SK-N-SH (cell line): ENCODE data around the gene GSG1L. TPM values are rescaled to one million over a fixed set of nuclear protein-coding genes. Genes with fewer than 3 reads are reported as not detected.

Source experiments
- CTCF ChIA-PET: fragments of 300-600, 350-600 bp; formaldehyde crosslinking; extraction: SDS; loops from one replicate; lab custom pipeline; 2021; lab: Yijun Ruan, JAX
- POLR2A ChIA-PET: fragments of 350-600 bp; sonication (Branson Sonifier 250); formaldehyde crosslinking; extraction: SDS; loops from one replicate; lab custom pipeline; 2020; ENCODE audit warnings: antibody characterized with exemption, inconsistent platforms; lab: Yijun Ruan, JAX
- DNase-seq: peaks from one replicate; pipeline ENCODE4 v3.0.0; 2012
- H2AFZ ChIP-seq: fragments of 200-600 bp; sonication (generic); 2 replicates; pipeline ENCODE4 v1.8.1; 2016; ENCODE audit warnings: antibody characterized with exemption, mild to moderate bottlenecking, low read depth
- H3F3A ChIP-seq: fragments of 200-600 bp; sonication (generic); replicated peaks from 2 replicates; pipeline ENCODE3; 2016; ENCODE audit warnings: antibody characterized with exemption, mild to moderate bottlenecking; ENCODE audit not compliant: insufficient read depth
- H3K27ac ChIP-seq, 2 experiments: fragments of 200-500 bp in 1 of 2; fragments of 200-600 bp in 1 of 2; sonication (Bioruptor generic) in 1 of 2; sonication (generic), shearing (Covaris generic) in 1 of 2; 2 replicates each; pipeline versions ENCODE4 v1.5.1 to v1.6.1; 2014 to 2016; ENCODE audit warnings: low read depth in 2 of 2, inconsistent platforms in 1 of 2, low read length in 1 of 2, mild to moderate bottlenecking in 1 of 2, mixed read lengths in 1 of 2
- H3K27me3 ChIP-seq: fragments of 200-600 bp; sonication (generic), shearing (Covaris generic); 2 replicates; pipeline ENCODE4 v1.6.1; 2016; ENCODE audit warnings: mixed run types; ENCODE audit not compliant: insufficient read depth
- H3K36me3 ChIP-seq, 2 experiments: fragments of 200-500 bp in 1 of 2; fragments of 200-600 bp in 1 of 2; sonication (Bioruptor generic) in 1 of 2; sonication (generic) in 1 of 2; replicated peaks in 1 of 2; 2 replicates each; pipeline versions ENCODE3 to v1.5.1; 2014 to 2016; ENCODE audit warnings: low read length in 1 of 2, mild to moderate bottlenecking in 1 of 2; ENCODE audit not compliant: insufficient read depth in 2 of 2, control insufficient read depth in 1 of 2
- H3K4me1 ChIP-seq, 2 experiments: fragments of 200-500 bp in 1 of 2; fragments of 200-600 bp in 1 of 2; sonication (Bioruptor generic) in 1 of 2; sonication (generic), shearing (Covaris generic) in 1 of 2; 2 replicates each; pipeline versions ENCODE4 v1.5.1 to v1.6.1; 2014 to 2016; ENCODE audit warnings: low read depth in 1 of 2, low read length in 1 of 2, mixed run types in 1 of 2; ENCODE audit not compliant: insufficient read depth in 2 of 2, control insufficient read depth in 1 of 2
- H3K4me2 ChIP-seq: fragments of 200-600 bp; sonication (generic), shearing (Covaris generic); 2 replicates; pipeline ENCODE4 v1.6.1; 2017; ENCODE audit warnings: mixed run types
- H3K4me3 ChIP-seq, 2 experiments: fragments of 200-500 bp in 1 of 2; fragments of 200-600 bp in 1 of 2; sonication (Bioruptor generic) in 1 of 2; sonication (generic), shearing (Covaris generic) in 1 of 2; 2 replicates each; pipeline versions ENCODE4 v1.5.1 to v1.8.1; 2014 to 2016; ENCODE audit warnings: low read depth in 2 of 2, inconsistent platforms in 1 of 2, low read length in 1 of 2, mild to moderate bottlenecking in 1 of 2, mixed read lengths in 1 of 2, moderate library complexity in 1 of 2
- H3K79me2 ChIP-seq: fragments of 200-600 bp; sonication (generic); 2 replicates; pipeline ENCODE4 v1.8.1; 2017; ENCODE audit warnings: mild to moderate bottlenecking; ENCODE audit not compliant: insufficient read depth
- H3K9ac ChIP-seq: fragments of 200-600 bp; sonication (generic); 2 replicates; pipeline ENCODE4 v1.6.1; 2017; ENCODE audit warnings: mixed run types
- H3K9me2 ChIP-seq: fragments of 200-600 bp; sonication (generic); 2 replicates; pipeline ENCODE4 v1.6.1; 2017; ENCODE audit warnings: mixed run types
- H3K9me3 ChIP-seq: fragments of 200-600 bp; sonication (generic); 2 replicates; pipeline ENCODE4 v1.6.1; 2017; ENCODE audit warnings: mixed run types, mild to moderate bottlenecking, moderate library complexity
- H4K20me1 ChIP-seq: fragments of 200-600 bp; sonication (generic); 2 replicates; pipeline ENCODE4 v1.6.1; 2017; ENCODE audit warnings: mild to moderate bottlenecking, mixed run types; ENCODE audit not compliant: insufficient read depth
- ELF1 ChIP-seq: IDR thresholded peaks from 2 replicates; pipeline ENCODE4 v1.4.0; 2012
- EZH2phosphoT487 ChIP-seq: fragments of 200-600 bp; sonication (generic); IDR thresholded peaks from 2 replicates; pipeline ENCODE4 v1.6.1; 2017; ENCODE audit warnings: low read depth, mixed run types, mild to moderate bottlenecking, antibody characterized with exemption, moderate library complexity, borderline replicate concordance
- MXI1 ChIP-seq: IDR thresholded peaks from 2 replicates; pipeline ENCODE4 v1.6.1; 2012; ENCODE audit warnings: mild to moderate bottlenecking, low read depth, low read length, improper control_type of control experiment
- POLR2AphosphoS5 ChIP-seq: IDR thresholded peaks from 2 replicates; pipeline ENCODE4 v1.6.1; 2012; ENCODE audit warnings: low read depth, low read length
- RAD21 ChIP-seq: IDR thresholded peaks from 2 replicates; pipeline ENCODE4 v1.6.1; 2012; ENCODE audit warnings: mild to moderate bottlenecking, low read length
- RCOR1 ChIP-seq: fragments of 150-350 bp; IDR thresholded peaks from 2 replicates; pipeline ENCODE4 v1.6.1; 2017; ENCODE audit warnings: antibody characterized with exemption, low read length
- RXRA ChIP-seq: IDR thresholded peaks from 2 replicates; pipeline ENCODE4 v1.4.0; 2012; ENCODE audit warnings: low read depth, mild to moderate bottlenecking, borderline replicate concordance
- SMC3 ChIP-seq: IDR thresholded peaks from 2 replicates; pipeline ENCODE4 v1.6.1; 2012; ENCODE audit warnings: low read depth, low read length, improper control_type of control experiment
- TCF12 ChIP-seq: IDR thresholded peaks from 2 replicates; pipeline ENCODE4 v1.4.0; 2012
- TEAD4 ChIP-seq: IDR thresholded peaks from 2 replicates; pipeline ENCODE4 v1.4.0; 2012; ENCODE audit warnings: mild to moderate bottlenecking, borderline replicate concordance; ENCODE audit not compliant: insufficient read depth
- YY1 ChIP-seq: IDR thresholded peaks from 2 replicates; pipeline ENCODE4 v1.4.0; 2012; ENCODE audit warnings: low read depth, mild to moderate bottlenecking
- WGBS: methylation state at CpG from one replicate; pipeline ENCODE4 v1.1.6; 2017; ENCODE audit warnings: low lambda C conversion rate; 5-methylcytosine and 5-hydroxymethylcytosine counted together
- polyA plus RNA-seq, 3 experiments: library from polyadenylated mRNA; depleted of rRNA; stranded (reverse); fragments of >200 nt; gene quantifications; 2 replicates each; pipeline ENCODE4 v1.2.3, GENCODE V29; 2012
- TF ChIP-seq, protein P1 (sequence below): IDR thresholded peaks from 2 replicates; pipeline ENCODE4 v1.4.0; 2012; ENCODE audit warnings: low read depth
- TF ChIP-seq, protein P2 (sequence below): fragments of 150-350 bp; IDR thresholded peaks from 2 replicates; pipeline ENCODE4 v1.6.1; 2017; ENCODE audit warnings: antibody characterized with exemption, low read length, low read depth, borderline replicate concordance
- TF ChIP-seq, protein P3 (sequence below): IDR thresholded peaks from 2 replicates; pipeline ENCODE4 v1.4.0; 2012; ENCODE audit warnings: low read depth, borderline replicate concordance
- TF ChIP-seq, protein P4 (sequence below): fragments of 150-350 bp; IDR thresholded peaks from 2 replicates; pipeline ENCODE4 v1.6.1; 2016; ENCODE audit warnings: mild to moderate bottlenecking, low read depth, low read length
- TF ChIP-seq, protein P5 (sequence below): fragments of 200-600 bp; sonication (generic); IDR thresholded peaks from 2 replicates; pipeline ENCODE4 v1.6.1; 2017; ENCODE audit warnings: antibody characterized with exemption, mild to moderate bottlenecking, moderate library complexity
- TF ChIP-seq, protein P6 (sequence below): IDR thresholded peaks from 2 replicates; pipeline ENCODE4 v1.6.1; 2012; ENCODE audit warnings: mild to moderate bottlenecking, low read depth, low read length, moderate library complexity

Gene GSG1L
- polyA plus RNA-seq, 1 of the 3 experiments (the other 2 are of a cell fraction) = not detected

DNA sequence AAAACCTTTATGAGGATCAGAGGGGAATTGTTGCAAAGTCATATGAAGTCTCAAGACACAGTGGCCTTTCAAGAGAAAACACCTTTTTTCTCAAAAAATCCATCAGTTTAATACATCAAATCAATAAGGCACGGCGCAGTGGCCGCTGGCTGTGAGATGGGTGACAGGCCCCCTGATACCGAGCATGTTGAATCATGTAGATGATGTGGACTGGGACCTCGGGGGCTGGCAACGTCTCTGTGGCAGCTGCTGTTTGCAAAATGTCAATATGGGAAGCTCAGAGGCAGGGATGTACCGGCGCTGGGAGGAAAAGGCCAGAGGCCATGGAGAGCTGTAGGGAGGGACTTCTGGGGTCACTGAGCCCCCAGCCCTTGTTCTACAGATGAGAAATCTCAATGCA, 169.1 kb downstream of the GSG1L start:
- no peaks in the 10 kb centered on the region for H3K36me3 ChIP-seq
- DNase-seq = no peak
- no peak overlapping the region for H3K27ac ChIP-seq
- no peak overlapping the region for H2AFZ ChIP-seq
- H3K4me1 ChIP-seq = no peaks in the 10 kb centered on the region
- no peak overlapping the region for H3K4me3 ChIP-seq
- H3K27me3 ChIP-seq = no peaks in the 10 kb centered on the region; the same call in 1 of the 2 replicates
- no peaks in the 10 kb centered on the region for H3K9me3 ChIP-seq
- TF ChIP-seq RXRA = no peak
- TF ChIP-seq, protein P1, sequence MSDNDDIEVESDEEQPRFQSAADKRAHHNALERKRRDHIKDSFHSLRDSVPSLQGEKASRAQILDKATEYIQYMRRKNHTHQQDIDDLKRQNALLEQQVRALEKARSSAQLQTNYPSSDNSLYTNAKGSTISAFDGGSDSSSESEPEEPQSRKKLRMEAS = no peak
- TF ChIP-seq SMC3 = no peak
- no peak for TF ChIP-seq RAD21
- TF ChIP-seq POLR2AphosphoS5 = no peak
- no peak for TF ChIP-seq TEAD4
- no peak for TF ChIP-seq RCOR1
- no peak for TF ChIP-seq EZH2phosphoT487
- ChIA-PET CTCF (interaction anchor here (0.6 to 2.0 kb wide), 4 partner anchors 13 to 29 kb away, joined by 3 to 5 read pairs (median 4); no protein-coding TSS in a partner anchor), POLR2A (no interaction called here)
- H3K9me2 ChIP-seq = no peaks in the 10 kb centered on the region
- H3K79me2 ChIP-seq = no peaks in the 10 kb centered on the region
- H4K20me1 ChIP-seq = no peaks in the 10 kb centered on the region
- 64% methylated on average over 4 of the region's 8 CpGs for WGBS
- H3F3A ChIP-seq = no peaks in the 10 kb centered on the region
- no peak overlapping the region for H3K9ac ChIP-seq
- no peak overlapping the region for H3K4me2 ChIP-seq

DNA sequence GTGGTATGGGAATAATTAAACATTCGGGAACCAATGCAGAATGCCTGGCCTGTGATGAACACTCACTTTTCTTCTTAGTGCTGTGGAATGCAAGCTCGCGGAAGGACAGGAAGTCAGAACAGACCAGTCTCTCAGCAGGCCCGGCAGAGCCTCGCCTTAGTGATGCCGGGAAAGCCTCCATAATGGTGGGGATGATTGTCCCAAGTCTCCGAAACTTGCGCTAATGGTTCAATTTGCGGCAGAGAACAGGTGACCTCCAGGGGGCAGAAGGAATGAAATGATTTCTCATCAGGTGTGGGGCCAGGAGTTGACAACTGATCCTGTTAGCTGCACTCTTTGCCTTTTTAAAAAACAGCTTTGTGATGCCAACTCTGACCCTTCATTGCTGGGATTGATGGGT, 170.6 kb downstream of the GSG1L start:
- H3K9me3 ChIP-seq = no peaks in the 10 kb centered on the region
- H3K27ac ChIP-seq = no peak overlapping the region
- no peak overlapping the region for H3K9ac ChIP-seq
- H3K4me1 ChIP-seq = no peaks in the 10 kb centered on the region
- TF ChIP-seq, protein P2, sequence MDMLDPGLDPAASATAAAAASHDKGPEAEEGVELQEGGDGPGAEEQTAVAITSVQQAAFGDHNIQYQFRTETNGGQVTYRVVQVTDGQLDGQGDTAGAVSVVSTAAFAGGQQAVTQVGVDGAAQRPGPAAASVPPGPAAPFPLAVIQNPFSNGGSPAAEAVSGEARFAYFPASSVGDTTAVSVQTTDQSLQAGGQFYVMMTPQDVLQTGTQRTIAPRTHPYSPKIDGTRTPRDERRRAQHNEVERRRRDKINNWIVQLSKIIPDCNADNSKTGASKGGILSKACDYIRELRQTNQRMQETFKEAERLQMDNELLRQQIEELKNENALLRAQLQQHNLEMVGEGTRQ = no peak
- no peak for TF ChIP-seq YY1
- TF ChIP-seq MXI1 = no peak
- TF ChIP-seq, protein P3, sequence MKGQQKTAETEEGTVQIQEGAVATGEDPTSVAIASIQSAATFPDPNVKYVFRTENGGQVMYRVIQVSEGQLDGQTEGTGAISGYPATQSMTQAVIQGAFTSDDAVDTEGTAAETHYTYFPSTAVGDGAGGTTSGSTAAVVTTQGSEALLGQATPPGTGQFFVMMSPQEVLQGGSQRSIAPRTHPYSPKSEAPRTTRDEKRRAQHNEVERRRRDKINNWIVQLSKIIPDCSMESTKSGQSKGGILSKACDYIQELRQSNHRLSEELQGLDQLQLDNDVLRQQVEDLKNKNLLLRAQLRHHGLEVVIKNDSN = no peak
- TF ChIP-seq, protein P4, sequence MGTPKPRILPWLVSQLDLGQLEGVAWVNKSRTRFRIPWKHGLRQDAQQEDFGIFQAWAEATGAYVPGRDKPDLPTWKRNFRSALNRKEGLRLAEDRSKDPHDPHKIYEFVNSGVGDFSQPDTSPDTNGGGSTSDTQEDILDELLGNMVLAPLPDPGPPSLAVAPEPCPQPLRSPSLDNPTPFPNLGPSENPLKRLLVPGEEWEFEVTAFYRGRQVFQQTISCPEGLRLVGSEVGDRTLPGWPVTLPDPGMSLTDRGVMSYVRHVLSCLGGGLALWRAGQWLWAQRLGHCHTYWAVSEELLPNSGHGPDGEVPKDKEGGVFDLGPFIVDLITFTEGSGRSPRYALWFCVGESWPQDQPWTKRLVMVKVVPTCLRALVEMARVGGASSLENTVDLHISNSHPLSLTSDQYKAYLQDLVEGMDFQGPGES = no peak
- TF ChIP-seq, protein P5, sequence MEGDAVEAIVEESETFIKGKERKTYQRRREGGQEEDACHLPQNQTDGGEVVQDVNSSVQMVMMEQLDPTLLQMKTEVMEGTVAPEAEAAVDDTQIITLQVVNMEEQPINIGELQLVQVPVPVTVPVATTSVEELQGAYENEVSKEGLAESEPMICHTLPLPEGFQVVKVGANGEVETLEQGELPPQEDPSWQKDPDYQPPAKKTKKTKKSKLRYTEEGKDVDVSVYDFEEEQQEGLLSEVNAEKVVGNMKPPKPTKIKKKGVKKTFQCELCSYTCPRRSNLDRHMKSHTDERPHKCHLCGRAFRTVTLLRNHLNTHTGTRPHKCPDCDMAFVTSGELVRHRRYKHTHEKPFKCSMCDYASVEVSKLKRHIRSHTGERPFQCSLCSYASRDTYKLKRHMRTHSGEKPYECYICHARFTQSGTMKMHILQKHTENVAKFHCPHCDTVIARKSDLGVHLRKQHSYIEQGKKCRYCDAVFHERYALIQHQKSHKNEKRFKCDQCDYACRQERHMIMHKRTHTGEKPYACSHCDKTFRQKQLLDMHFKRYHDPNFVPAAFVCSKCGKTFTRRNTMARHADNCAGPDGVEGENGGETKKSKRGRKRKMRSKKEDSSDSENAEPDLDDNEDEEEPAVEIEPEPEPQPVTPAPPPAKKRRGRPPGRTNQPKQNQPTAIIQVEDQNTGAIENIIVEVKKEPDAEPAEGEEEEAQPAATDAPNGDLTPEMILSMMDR = no peak
- TF ChIP-seq ELF1 = no peak
- TF ChIP-seq TCF12 = no peak
- TF ChIP-seq, protein P6, sequence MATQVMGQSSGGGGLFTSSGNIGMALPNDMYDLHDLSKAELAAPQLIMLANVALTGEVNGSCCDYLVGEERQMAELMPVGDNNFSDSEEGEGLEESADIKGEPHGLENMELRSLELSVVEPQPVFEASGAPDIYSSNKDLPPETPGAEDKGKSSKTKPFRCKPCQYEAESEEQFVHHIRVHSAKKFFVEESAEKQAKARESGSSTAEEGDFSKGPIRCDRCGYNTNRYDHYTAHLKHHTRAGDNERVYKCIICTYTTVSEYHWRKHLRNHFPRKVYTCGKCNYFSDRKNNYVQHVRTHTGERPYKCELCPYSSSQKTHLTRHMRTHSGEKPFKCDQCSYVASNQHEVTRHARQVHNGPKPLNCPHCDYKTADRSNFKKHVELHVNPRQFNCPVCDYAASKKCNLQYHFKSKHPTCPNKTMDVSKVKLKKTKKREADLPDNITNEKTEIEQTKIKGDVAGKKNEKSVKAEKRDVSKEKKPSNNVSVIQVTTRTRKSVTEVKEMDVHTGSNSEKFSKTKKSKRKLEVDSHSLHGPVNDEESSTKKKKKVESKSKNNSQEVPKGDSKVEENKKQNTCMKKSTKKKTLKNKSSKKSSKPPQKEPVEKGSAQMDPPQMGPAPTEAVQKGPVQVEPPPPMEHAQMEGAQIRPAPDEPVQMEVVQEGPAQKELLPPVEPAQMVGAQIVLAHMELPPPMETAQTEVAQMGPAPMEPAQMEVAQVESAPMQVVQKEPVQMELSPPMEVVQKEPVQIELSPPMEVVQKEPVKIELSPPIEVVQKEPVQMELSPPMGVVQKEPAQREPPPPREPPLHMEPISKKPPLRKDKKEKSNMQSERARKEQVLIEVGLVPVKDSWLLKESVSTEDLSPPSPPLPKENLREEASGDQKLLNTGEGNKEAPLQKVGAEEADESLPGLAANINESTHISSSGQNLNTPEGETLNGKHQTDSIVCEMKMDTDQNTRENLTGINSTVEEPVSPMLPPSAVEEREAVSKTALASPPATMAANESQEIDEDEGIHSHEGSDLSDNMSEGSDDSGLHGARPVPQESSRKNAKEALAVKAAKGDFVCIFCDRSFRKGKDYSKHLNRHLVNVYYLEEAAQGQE = no peak
- H3K27me3 ChIP-seq = no peaks in the 10 kb centered on the region
- H2AFZ ChIP-seq = no peak overlapping the region
- H3K9me2 ChIP-seq = no peaks in the 10 kb centered on the region
- no peaks in the 10 kb centered on the region for H3F3A ChIP-seq
- no peaks in the 10 kb centered on the region for H3K79me2 ChIP-seq
- ChIA-PET POLR2A (no interaction called here), CTCF (interaction anchor here (0.9 to 2.0 kb wide), 5 partner anchors 11 to 253 kb away, joined by 3 to 5 read pairs (median 4); no protein-coding TSS in a partner anchor)
- H3K4me3 ChIP-seq = no peak overlapping the region
- H3K4me2 ChIP-seq = no peak overlapping the region
- no peaks in the 10 kb centered on the region for H3K36me3 ChIP-seq
- 47% methylated on average over 6 of the region's 9 CpGs for WGBS
- H4K20me1 ChIP-seq = no peaks in the 10 kb centered on the region
- DNase-seq = no peak
